ENCODE measurements around the gene NKTR.
"Not testable (repeated sequence)": the region's sequence is repeated elsewhere in the genome, so short reads cannot be mapped to it uniquely, and the experiment has no call there.

NKTR gene

DNA sequence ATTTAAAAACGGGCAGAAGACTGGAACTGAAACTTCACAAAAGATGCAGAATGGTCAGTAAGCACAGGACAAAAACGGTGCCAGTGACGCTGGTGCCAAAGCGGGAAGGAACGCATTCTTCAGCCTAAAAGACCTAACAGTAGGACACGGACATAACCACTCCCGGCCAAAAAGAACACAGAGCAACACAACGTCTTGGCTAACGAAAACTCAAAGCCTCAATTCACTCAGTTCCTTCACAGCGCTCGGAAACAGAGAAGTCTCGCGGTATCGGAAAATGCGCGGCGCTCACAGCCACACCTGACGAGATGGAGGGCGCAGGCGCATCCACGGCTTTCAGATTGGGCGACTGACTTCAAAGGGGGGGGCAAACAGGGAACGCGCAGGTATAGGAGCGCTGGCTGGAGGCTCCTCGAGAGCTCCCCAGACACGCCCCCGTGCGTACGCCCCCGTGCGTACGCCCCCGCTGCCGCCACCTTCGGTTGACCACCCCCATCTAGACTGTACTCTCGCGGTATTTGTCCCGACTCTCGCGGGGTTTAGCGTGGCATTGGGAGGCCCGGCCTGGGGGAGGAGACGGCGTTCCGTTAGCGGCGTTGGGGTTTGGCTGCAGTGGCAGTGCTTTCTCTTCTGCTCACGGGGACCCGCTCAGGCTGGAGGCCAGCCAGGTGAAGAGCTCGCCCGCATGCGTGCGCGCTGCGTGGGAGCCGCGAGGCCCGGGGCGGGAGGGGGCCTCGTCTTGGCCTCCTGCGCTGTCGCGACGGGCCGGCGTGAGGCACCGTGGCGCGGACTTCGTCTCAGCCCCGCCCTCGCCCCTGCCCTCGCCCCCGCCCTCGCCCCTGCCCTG, at the start of gene NKTR:
Gene NKTR (plus strand): TSS at position 576 of the 847 bp plus-strand sequence. CDS start 321 bp downstream, outside the sequence.
- Mint-ChIP-seq H3K4me1 (peaks cover 9 to 20% of the 10 kb centered on the region in 2 donors), H3K27ac (peak within 1 kb of the TSS; percentile 97), H3K9me3 (peaks cover 4 to 5% of the 10 kb centered on the region in 2 donors), H3K36me3 (peaks cover 24 to 38% of the 10 kb centered on the region in 2 donors), H3K27me3 (no peaks in the 10 kb centered on the region), H3K4me3 (peak within 1 kb of the TSS; percentile 89 to 93)
- DNase-seq (peak; percentile 99), ATAC-seq (replicated peaks) (peak; percentile 89 to 90)

DNA sequence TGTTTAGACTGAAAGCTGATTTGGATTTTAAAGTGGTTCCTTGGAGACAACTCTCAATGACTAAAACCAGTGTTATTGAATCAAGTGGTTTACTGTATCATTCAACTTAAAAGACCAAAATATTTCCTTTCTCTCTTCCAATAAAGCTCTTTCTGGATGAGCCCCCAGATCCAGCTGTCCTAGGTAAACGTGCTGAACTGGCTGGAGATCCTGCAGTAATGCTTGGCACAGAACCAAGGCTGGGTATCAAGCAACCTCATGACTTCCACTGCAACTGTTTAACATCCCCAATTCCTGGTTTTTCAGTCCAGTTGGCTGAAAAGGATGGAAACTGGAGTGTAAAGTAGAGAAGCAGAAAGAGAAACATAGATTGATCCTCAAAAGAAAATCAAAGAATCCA, 47.7 kb upstream of the NKTR start:
- H3K4me3 Mint-ChIP-seq, result no peak overlapping the region
- no peak for DNase-seq
- peaks cover 28 to 52% of the 10 kb centered on the region in 2 donors for H3K36me3 Mint-ChIP-seq
- H3K27ac Mint-ChIP-seq, result no peak overlapping the region
- H3K4me1 Mint-ChIP-seq, result peaks cover 0 to 4% of the 10 kb centered on the region in 2 donors
- ATAC-seq (replicated peaks), result no peak
- H3K27me3 Mint-ChIP-seq, result no peaks in the 10 kb centered on the region
- H3K9me3 Mint-ChIP-seq, result no peaks in the 10 kb centered on the region

- H3K4me3 Mint-ChIP-seq, result no peak overlapping the region
- peaks cover 0 to 2% of the 10 kb centered on the region in 2 donors for H3K4me1 Mint-ChIP-seq
- DNase-seq (no peak), ATAC-seq (replicated peaks) (peak in 1 of 2 donors; percentile 25)
- no peak overlapping the region for H3K27ac Mint-ChIP-seq
- no peaks in the 10 kb centered on the region for H3K9me3 Mint-ChIP-seq
- H3K36me3 Mint-ChIP-seq, result peaks cover 27 to 51% of the 10 kb centered on the region in 2 donors
- no peaks in the 10 kb centered on the region for H3K27me3 Mint-ChIP-seq
Observed at GRCh38 chr3:42556089-42556632, 44.3 kb upstream of the NKTR start.

GRCh38 chr3:42556817-42557216, 43.7 kb upstream of the NKTR start:
- not testable (repeated sequence) for H3K9me3 Mint-ChIP-seq; H3K27ac Mint-ChIP-seq; H3K4me3 Mint-ChIP-seq; DNase-seq; H3K4me1 Mint-ChIP-seq; H3K27me3 Mint-ChIP-seq; ATAC-seq (replicated peaks)
- H3K36me3 Mint-ChIP-seq, result peaks cover 24 to 52% of the 10 kb centered on the region in 2 donors

DNA sequence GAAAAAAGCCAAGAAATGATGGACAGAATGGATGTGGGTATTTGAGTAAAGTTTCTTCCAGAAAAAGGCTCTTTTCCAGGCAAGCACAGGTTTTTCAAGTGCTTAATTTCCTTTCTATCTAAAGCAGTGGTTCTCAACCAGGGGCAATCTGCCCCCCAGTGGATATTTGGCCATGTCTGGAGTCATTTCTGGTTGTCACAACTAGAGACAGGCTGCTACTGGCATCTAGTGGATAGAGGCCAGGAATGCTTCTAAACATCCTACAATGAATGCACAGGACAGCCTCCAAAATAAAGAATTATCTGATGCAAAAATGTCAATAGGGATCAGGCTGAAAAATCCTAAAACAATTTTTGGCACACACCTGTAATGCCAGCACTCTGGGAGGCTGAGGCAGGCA, 42.6 kb upstream of the NKTR start:
- Mint-ChIP-seq H3K9me3 (no peaks in the 10 kb centered on the region), H3K4me1 (peaks cover 0 to 2% of the 10 kb centered on the region in 2 donors), H3K27me3 (no peaks in the 10 kb centered on the region), H3K36me3 (peaks cover 24 to 46% of the 10 kb centered on the region in 2 donors), H3K27ac (no peak overlapping the region), H3K4me3 (no peak overlapping the region)
- no peak for ATAC-seq (replicated peaks)
- no peak for DNase-seq

GRCh38 chr3:42562047-42562907, 38.2 kb upstream of the NKTR start:
- no peaks in the 10 kb centered on the region for H3K27me3 Mint-ChIP-seq
- no peak overlapping the region for H3K27ac Mint-ChIP-seq
- H3K36me3 Mint-ChIP-seq, result peaks cover 42 to 54% of the 10 kb centered on the region in 2 donors
- DNase-seq, result no peak
- no peaks in the 10 kb centered on the region for H3K4me1 Mint-ChIP-seq
- no peak for ATAC-seq (replicated peaks)
- no peak overlapping the region for H3K4me3 Mint-ChIP-seq
- H3K9me3 Mint-ChIP-seq, result no peaks in the 10 kb centered on the region

DNA sequence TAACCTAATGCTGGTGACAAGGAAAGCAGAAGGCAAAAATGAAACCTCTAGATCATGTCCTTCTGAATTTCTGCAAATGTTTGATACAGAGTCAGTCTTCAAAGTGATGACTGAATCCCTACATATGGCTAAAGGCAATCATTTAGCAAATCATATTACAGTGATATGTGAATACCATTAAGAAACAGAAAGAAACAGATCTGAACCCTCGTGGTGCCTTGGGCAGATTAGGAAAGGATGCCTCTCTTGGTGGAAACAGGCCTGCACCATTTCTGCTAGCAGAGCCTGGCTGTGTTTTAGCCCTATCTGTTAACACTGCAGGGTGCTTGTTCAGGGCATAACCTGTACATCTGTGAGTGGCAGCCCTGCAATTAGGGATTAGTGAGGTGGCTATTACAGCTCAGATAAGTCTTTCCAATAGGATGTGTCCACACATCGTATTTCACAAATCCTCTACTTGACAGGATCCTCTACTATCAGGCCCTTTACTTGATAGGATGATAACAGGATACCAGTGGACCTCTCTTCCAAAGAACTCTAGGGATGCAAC, 30.8 kb upstream of the NKTR start:
- Mint-ChIP-seq H3K27me3 (no peaks in the 10 kb centered on the region), H3K27ac (no peak overlapping the region), H3K4me1 (peaks cover 0 to 2% of the 10 kb centered on the region in 2 donors), H3K36me3 (peaks cover 47 to 62% of the 10 kb centered on the region in 2 donors), H3K4me3 (no peak overlapping the region), H3K9me3 (peaks cover 3 to 7% of the 10 kb centered on the region in 2 donors)
- ATAC-seq (replicated peaks) (no peak), DNase-seq (no peak)

DNA sequence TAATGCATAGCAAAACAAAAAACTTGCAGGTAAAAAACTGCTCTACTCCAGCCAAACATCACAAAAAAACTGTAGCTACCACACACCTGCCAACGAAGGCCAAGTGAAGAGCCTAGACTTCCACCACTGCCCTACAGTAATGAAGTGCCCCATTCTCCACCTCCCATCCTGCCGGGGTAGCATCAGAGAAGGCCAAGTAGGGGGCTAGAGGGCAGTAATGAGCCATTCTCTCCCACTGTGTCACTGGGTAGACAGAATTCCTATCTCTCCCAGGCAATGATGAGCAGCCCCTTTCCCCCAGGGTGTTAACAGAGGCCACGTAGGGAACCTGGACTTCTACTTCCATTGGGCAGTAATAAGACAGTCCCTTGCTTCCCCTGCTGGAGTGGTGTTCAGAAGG, 28.2 kb upstream of the NKTR start:
- Mint-ChIP-seq H3K4me1 (peaks cover 0 to 4% of the 10 kb centered on the region in 2 donors), H3K4me3 (no peak overlapping the region), H3K27me3 (no peaks in the 10 kb centered on the region), H3K27ac (peak overlapping the region; percentile 9), H3K9me3 (peaks cover 3 to 10% of the 10 kb centered on the region in 2 donors), H3K36me3 (peaks cover 46 to 64% of the 10 kb centered on the region in 2 donors)
- ATAC-seq (replicated peaks), result peak; percentile 42 to 52
- no peak for DNase-seq

GRCh38 chr3:42575137-42575741, 25.2 kb upstream of the NKTR start:
- Mint-ChIP-seq H3K9me3 (peaks cover 3 to 14% of the 10 kb centered on the region in 2 donors), H3K36me3 (peaks cover 42 to 55% of the 10 kb centered on the region in 2 donors), H3K4me3 (no peak overlapping the region), H3K27me3 (no peaks in the 10 kb centered on the region), H3K27ac (no peak overlapping the region), H3K4me1 (peaks cover 14 to 16% of the 10 kb centered on the region in 2 donors)
- DNase-seq (no peak), ATAC-seq (replicated peaks) (no peak)

GRCh38 chr3:42578054-42578453, 22.4 kb upstream of the NKTR start:
- peaks cover 3 to 12% of the 10 kb centered on the region in 2 donors for H3K9me3 Mint-ChIP-seq
- DNase-seq, result no peak
- H3K27me3 Mint-ChIP-seq, result no peaks in the 10 kb centered on the region
- H3K4me3 Mint-ChIP-seq, result no peak overlapping the region
- H3K36me3 Mint-ChIP-seq, result peaks cover 36 to 44% of the 10 kb centered on the region in 2 donors
- H3K4me1 Mint-ChIP-seq, result peaks cover 27 to 37% of the 10 kb centered on the region in 2 donors
- ATAC-seq (replicated peaks), result no peak
- no peak overlapping the region for H3K27ac Mint-ChIP-seq

- not testable (repeated sequence) for ATAC-seq (replicated peaks); H3K27ac Mint-ChIP-seq; DNase-seq; H3K27me3 Mint-ChIP-seq; H3K4me3 Mint-ChIP-seq; H3K9me3 Mint-ChIP-seq
- Mint-ChIP-seq H3K36me3 (peaks cover 23 to 36% of the 10 kb centered on the region in 2 donors), H3K4me1 (peaks cover 30 to 40% of the 10 kb centered on the region in 2 donors)
Observed at GRCh38 chr3:42579346-42579745, 21.1 kb upstream of the NKTR start.

GRCh38 chr3:42581400-42581708, 19.1 kb upstream of the NKTR start:
- Mint-ChIP-seq H3K4me3 (peak overlapping the region; percentile 95 to 97), H3K27me3 (no peaks in the 10 kb centered on the region), H3K9me3 (peaks cover 0 to 4% of the 10 kb centered on the region in 2 donors), H3K4me1 (peaks cover 28 to 40% of the 10 kb centered on the region in 2 donors), H3K27ac (peak overlapping the region; percentile 83), H3K36me3 (peaks cover 11 to 26% of the 10 kb centered on the region in 2 donors)
- ATAC-seq (replicated peaks) (peak; percentile 1 to 7), DNase-seq (no peak)

- Mint-ChIP-seq H3K4me3 (peak within 1 kb of the TSS; percentile 95 to 97), H3K36me3 (peaks cover 9 to 30% of the 10 kb centered on the region in 2 donors), H3K9me3 (peaks cover 0 to 4% of the 10 kb centered on the region in 2 donors), H3K27ac (peak within 1 kb of the TSS; percentile 99), H3K27me3 (no peaks in the 10 kb centered on the region), H3K4me1 (peaks cover 28 to 40% of the 10 kb centered on the region in 2 donors)
- DNase-seq, result peak; percentile 93
- peak; percentile 90 to 93 for ATAC-seq (replicated peaks)
Observed at GRCh38 chr3:42581709-42582473, 18.6 kb upstream of the NKTR start, which contains the start of gene SEC22C. Gene SEC22C, minus strand, starts transcription at chr3:42581967. Its CDS starts 12,921 bp downstream, at chr3:42569046.

All from stimulated activated naive B cell treated with anti-CD40 and anti-IgM and Interleukin-4, amounts not matched to agents 10 μg/mL and 1 μg/mL and 100 μg/mL, for 72 hours (primary cell).